SK-N-SH treated with all-trans-retinoic acid at 6 μM for 48 hours (cell line): ENCODE measurements around the gene PSORS1C1.

ENCODE experiments used
- ARNTL ChIP-seq: fragments of 450-650 bp; formaldehyde crosslinking; IDR thresholded peaks from 2 replicates; pipeline ENCODE4 v1.5.0; 2020; ENCODE audit warnings: low read depth, mild to moderate bottlenecking, moderate library complexity, borderline replicate concordance
- PPARA ChIP-seq: fragments of 250-450 bp; sonication (Bioruptor Pico); IDR thresholded peaks from 2 replicates; pipeline ENCODE4 v1.5.0; 2020; ENCODE audit warnings: mild to moderate bottlenecking, borderline replicate concordance
- ZNF8 ChIP-seq: fragments of 450-650 bp; formaldehyde crosslinking; IDR thresholded peaks from 2 replicates; pipeline ENCODE4 v1.5.0; 2020; ENCODE audit warnings: mild to moderate bottlenecking, moderate library complexity
- TF ChIP-seq, protein P1 (sequence below): fragments of 250-450 bp; sonication (Bioruptor Pico); IDR thresholded peaks from 2 replicates; pipeline ENCODE4 v1.8.0; 2020; ENCODE audit warnings: mild to moderate bottlenecking, moderate library complexity, borderline replicate concordance

DNA sequence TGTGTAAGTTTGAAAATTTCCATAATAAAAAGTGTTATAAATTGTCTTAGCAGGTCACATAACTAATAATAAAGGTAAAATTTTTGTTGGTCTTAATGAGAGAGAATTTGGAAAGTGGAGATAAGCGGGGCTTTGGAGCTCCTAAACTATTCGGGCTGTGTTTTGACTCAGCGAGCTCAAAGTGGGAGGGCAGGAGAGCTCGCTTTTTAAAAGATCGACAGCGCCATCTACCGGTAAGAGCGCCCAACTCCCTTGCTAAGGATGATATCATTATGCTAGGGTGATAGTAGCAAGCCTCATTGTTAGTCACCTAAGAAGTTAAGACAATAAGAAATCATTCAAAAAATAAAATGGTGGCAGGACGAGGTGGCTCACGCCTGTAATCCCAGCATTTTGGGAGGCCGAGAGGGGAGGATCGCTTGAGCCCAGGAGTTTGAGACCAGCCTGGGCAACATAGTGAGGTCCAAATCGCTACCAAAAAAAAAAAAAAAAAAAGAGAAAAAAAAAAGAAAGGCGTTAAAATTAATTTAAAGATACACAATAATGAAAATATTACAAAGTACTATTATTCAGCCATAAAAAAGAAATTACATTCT lies 27.0 kb upstream of the PSORS1C1 start:
- no peak for TF ChIP-seq ZNF8
- TF ChIP-seq ARNTL (CRISPR knock-in tag), result no peak
- TF ChIP-seq, protein P1, sequence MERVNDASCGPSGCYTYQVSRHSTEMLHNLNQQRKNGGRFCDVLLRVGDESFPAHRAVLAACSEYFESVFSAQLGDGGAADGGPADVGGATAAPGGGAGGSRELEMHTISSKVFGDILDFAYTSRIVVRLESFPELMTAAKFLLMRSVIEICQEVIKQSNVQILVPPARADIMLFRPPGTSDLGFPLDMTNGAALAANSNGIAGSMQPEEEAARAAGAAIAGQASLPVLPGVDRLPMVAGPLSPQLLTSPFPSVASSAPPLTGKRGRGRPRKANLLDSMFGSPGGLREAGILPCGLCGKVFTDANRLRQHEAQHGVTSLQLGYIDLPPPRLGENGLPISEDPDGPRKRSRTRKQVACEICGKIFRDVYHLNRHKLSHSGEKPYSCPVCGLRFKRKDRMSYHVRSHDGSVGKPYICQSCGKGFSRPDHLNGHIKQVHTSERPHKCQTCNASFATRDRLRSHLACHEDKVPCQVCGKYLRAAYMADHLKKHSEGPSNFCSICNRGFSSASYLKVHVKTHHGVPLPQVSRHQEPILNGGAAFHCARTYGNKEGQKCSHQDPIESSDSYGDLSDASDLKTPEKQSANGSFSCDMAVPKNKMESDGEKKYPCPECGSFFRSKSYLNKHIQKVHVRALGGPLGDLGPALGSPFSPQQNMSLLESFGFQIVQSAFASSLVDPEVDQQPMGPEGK, result no peak
- TF ChIP-seq PPARA (CRISPR knock-in tag), result no peak
